ENCODE results near the gene PAWR. TPM values are rescaled to one million over a fixed set of nuclear protein-coding genes. Genes with fewer than 3 reads are reported as not detected.
"Not testable (repeated sequence)": the region's sequence is repeated elsewhere in the genome, so short reads cannot be mapped to it uniquely, and the experiment has no call there.

The PAWR gene
- total RNA-seq, 2 donors from 2014 or later: 46.4 to 58.7 TPM

- Histone ChIP-seq H3K27ac (no peak overlapping the region), H3K4me1 (replicated peaks) (no peaks in the 10 kb centered on the region), H3K4me3 (no peak overlapping the region), H3K9me3 (no peaks in the 10 kb centered on the region), H3K36me3 (no peaks in the 10 kb centered on the region), H3K27me3 (replicated peaks; ENCODE audit: insufficient read depth) (no peaks in the 10 kb centered on the region)
- 98% methylated on average over 2 of the region's 2 CpGs for WGBS
- no peak for TF ChIP-seq CTCF (IDR thresholded peaks at IDR 0.05)
- no peak for TF ChIP-seq POLR2A (IDR thresholded peaks at IDR 0.05)
- TF ChIP-seq POLR2AphosphoS5 (IDR thresholded peaks at IDR 0.05): no peak
- DNase-seq (ENCODE audit: low spot score): no peak
- intact Hi-C loops (cut with DNase I): no loop called here
Observed at GRCh38 chr12:79655036-79655435, 35.7 kb downstream of the PAWR start.

DNA sequence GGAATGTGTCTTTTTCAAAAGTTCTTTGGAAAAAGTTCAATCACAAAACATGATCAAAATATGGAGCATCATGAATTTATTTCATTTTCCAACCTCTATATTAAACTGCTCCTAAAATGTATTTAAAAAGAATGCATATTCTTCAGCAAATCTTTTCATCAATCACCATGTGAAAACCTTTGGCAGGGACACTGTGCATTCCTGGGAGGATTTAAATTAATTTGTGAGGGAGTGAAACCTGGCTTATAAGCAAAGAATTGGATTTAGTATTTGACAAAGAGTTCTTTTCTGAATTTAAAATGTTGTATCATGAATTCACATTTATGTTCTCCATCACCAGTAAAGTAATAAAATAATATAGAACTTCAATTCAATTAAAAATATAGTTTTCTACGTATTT is 38.2 kb downstream of the PAWR start:
- no peak for DNase-seq (ENCODE audit: low spot score)
- TF ChIP-seq CTCF (IDR thresholded peaks at IDR 0.05) (no peak), POLR2AphosphoS5 (IDR thresholded peaks at IDR 0.05) (no peak), POLR2A (IDR thresholded peaks at IDR 0.05) (no peak)
- intact Hi-C loops (cut with DNase I): no loop called here
- Histone ChIP-seq H3K4me3 (no peak overlapping the region), H3K9me3 (no peaks in the 10 kb centered on the region), H3K4me1 (replicated peaks) (no peaks in the 10 kb centered on the region), H3K36me3 (no peaks in the 10 kb centered on the region), H3K27me3 (replicated peaks; ENCODE audit: insufficient read depth) (no peaks in the 10 kb centered on the region), H3K27ac (no peak overlapping the region)
- 89% methylated on average over 1 of the region's 1 CpG for WGBS

DNA sequence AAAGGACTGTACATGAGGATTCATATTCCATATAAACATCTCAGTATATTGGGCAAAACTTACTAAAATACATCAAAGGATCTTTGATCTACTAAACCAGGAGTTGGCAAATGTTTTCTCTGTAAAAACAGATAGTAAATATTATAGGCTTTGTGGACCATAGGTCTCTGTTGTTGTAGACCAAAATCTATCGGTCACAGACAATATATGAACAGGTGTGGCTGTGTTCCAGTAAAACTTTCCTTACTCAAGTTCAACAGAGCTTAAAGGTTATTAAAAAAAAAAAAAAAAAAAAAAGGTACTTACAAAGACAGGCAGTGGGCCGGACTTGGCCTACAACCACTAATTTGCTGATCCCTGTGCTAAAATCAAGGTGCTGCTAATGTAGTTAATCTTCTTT is 40.3 kb downstream of the PAWR start:
- Histone ChIP-seq H3K4me1 (replicated peaks) (no peaks in the 10 kb centered on the region), H3K27me3 (replicated peaks; ENCODE audit: insufficient read depth) (no peaks in the 10 kb centered on the region), H3K27ac (no peak overlapping the region), H3K36me3 (no peaks in the 10 kb centered on the region), H3K4me3 (no peak overlapping the region), H3K9me3 (no peaks in the 10 kb centered on the region)
- TF ChIP-seq CTCF (IDR thresholded peaks at IDR 0.05): no peak
- TF ChIP-seq POLR2A (IDR thresholded peaks at IDR 0.05): no peak
- TF ChIP-seq POLR2AphosphoS5 (IDR thresholded peaks at IDR 0.05): no peak
- WGBS: 62% methylated on average over 2 of the region's 2 CpGs
- intact Hi-C loops (cut with DNase I): no loop called here
- no peak for DNase-seq (ENCODE audit: low spot score)

GRCh38 chr12:79648881-79649280 is 41.9 kb downstream of the PAWR start:
- Histone ChIP-seq H3K4me3 (no peak overlapping the region), H3K36me3 (no peaks in the 10 kb centered on the region), H3K9me3 (no peaks in the 10 kb centered on the region), H3K4me1 (replicated peaks) (no peaks in the 10 kb centered on the region), H3K27me3 (replicated peaks; ENCODE audit: insufficient read depth) (no peaks in the 10 kb centered on the region), H3K27ac (no peak overlapping the region)
- WGBS: 64% methylated on average over 1 of the region's 1 CpG
- DNase-seq (ENCODE audit: low spot score): no peak
- TF ChIP-seq CTCF (IDR thresholded peaks at IDR 0.05) (no peak), POLR2A (IDR thresholded peaks at IDR 0.05) (no peak), POLR2AphosphoS5 (IDR thresholded peaks at IDR 0.05) (no peak)
- intact Hi-C loops (cut with DNase I): no loop called here

GRCh38 chr12:79646843-79647242 is 43.9 kb downstream of the PAWR start:
- H3K4me1 ChIP-seq (replicated peaks); H3K9me3 ChIP-seq; H3K27ac ChIP-seq; H3K36me3 ChIP-seq; intact Hi-C loops (cut with DNase I); H3K4me3 ChIP-seq; H3K27me3 ChIP-seq (replicated peaks; ENCODE audit: insufficient read depth); DNase-seq (ENCODE audit: low spot score): not testable (repeated sequence)
- 95% methylated on average over 4 of the region's 4 CpGs for WGBS
